ENCODE measurements around the gene FGD5. TPM values are rescaled to one million over a fixed set of nuclear protein-coding genes. Genes with fewer than 3 reads are reported as not detected.

The FGD5 gene
- total RNA-seq, 1 experiment from 2014 or later, result 0.17 TPM

DNA sequence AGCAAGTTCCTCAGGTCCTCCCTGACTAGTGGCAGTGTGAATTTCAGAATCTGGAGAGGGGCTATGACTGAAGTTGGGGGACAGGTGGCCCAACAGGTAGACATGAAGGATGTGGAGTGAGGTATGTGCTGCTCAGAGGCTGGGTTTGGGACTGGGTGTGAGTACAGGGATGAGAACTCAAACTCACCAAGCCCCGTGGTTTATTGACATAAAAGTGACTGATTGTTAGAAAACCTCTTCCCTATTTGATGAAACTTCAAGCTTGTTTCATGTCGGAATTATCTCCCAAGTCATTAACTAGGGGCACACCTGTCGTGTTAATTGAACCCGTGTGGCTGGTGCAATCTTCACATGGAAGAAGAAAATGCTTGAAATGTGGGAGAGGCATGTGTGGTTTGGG, 27.1 kb downstream of the FGD5 start:
- no peak for DNase-seq (ENCODE audit: extremely low read depth, low read depth)

DNA sequence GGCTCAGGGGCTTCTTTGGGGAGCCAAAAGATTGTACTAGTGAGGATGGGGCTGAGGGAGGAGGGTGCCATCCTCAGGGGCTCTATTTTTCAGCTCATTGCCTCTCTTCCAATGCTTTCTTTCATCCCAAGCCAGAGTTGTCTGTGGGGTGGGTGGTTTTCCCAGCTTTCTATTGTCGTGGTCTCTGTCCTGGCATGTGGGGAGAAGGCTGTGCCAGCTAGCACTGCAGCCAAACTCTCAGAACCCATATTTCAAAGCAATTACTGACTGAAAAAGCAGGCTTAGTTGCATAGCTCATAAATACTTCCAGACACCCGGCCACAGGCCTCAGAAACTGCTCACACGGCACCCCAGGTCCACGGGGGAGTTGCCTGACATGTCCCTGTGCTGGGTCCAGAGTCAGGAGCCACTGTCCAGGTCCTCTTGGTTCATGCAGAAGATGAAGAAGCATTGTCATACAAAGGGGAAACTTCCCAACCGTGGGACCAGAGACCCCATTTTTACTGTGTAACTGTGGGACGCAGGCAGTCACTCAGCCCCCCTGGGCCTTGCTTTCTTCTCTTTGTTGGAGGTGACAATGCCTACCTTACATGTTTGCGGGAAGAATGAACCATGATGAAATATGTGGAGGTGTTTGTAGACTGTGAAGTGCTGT, 27.6 kb downstream of the FGD5 start:
- no peak for DNase-seq (ENCODE audit: extremely low read depth, low read depth)

DNA sequence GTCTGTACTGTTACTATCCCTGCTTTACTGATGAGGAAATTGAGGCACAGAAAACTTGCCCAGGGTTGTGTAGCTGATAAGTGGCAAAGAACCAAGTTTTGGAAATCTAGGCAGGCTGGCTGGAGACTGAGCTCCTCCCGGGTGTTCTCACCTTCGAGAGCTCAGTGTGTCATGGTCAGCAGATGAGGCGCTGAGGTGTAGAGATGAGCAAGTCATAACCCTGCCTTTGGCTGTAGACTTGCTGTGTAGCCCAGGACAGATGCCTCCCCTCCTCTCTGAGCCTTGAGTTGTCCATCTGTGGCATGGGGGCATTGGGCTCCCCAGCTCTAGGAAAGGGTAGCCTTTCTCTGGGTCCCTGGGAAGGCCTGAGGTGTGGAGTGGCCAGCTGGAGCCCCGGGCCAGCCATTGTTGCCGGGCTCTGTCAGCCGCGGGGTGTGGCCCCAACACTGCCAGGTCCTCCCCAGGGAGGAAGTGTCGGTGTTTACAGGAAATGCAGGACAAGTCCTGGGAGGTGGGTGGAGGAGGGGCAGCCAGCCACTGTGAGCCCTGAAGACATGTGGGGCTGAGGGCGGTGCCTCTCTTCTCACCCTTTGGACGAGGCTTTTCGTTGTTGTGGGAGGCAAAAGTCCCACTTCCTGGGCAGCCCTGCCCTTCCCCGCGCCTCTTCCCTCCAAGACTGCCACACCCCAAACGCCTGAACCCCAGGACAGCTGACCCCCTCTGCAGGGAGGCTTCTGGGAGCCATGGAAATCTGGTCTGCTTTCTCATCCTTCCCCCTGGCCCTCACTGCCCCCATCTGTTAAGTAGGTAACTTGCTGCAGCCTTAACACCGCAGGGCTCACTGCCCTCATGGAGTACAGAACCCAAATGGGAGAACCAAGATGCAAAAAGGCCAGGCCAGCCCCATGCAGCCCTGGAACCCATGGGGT, 29.1 kb downstream of the FGD5 start:
- peak; percentile 13 for DNase-seq (ENCODE audit: extremely low read depth, low read depth)

DNA sequence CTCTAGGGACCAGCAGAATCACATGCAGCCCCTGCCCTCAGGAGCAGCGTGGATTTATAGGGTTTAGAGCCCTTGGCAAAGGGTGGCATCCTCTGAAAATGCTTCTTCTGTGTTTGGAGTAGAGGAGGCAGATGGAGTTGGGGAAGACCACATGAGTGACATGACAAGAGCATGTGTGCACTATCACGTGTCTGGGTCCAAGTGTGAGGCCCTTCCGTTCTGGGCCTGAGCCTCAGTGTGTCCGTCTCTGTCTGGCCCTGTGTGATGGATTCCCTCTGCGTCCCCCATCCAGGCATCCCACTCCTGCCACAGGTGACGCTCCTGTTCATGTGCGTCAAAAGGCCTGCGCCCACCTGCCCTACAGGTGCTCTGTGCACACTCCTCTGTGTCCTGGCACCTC, 30.1 kb downstream of the FGD5 start:
- DNase-seq (ENCODE audit: extremely low read depth, low read depth), result no peak

DNA sequence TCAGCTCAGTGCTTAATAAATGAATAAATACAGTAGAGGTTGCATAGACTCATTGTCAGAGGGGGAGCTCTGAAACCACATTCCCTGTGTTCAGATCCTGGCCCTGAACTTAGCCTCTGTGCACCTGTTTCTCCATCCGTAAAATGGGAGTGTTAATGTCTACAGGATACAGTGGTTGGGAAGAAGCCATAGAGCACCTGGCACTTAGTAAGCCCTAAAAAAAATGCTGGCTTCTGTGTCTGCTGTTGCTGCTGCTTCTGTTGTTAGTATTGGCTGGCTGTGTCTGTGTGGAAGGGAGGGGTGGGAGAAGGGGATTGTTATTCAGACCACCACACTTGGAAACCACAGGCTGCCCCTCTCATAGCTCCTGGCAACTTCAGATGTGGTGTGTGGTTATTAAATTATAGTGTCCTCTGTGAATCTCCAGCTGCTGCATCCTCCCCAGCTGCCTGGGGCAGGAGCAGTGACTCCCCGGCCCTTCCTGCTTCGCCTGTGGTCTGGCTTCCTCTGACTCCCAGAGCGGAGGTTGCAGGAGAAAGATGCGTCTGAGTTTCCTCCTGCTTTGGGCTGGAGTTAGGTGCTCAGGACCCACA, 31.0 kb downstream of the FGD5 start:
- DNase-seq (ENCODE audit: extremely low read depth, low read depth), result no peak

DNA sequence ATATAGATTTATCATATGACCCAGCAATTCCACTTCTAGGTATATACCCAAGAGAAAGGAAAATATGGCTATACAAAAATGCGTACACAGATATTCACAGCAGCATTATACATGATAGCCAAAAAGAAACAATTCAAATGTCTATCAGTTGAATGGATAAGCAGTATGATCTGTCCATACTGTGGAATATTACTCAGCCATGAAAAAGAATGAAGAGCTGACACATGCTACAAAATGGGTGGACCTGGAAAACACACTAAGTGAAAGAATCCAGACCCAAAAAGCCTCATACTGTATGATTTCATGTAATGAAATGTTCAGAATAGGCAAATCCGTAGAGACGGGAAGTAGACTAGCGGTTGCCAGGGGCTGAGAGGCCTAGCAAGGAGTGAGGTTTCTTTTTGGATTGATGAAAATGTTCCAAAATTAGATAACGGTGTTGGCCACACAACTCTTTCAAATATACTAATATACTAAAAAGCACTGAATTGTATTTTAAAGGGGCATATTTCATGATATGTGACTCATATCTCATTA, 33.4 kb downstream of the FGD5 start:
- DNase-seq (ENCODE audit: extremely low read depth, low read depth), result no peak

DNA sequence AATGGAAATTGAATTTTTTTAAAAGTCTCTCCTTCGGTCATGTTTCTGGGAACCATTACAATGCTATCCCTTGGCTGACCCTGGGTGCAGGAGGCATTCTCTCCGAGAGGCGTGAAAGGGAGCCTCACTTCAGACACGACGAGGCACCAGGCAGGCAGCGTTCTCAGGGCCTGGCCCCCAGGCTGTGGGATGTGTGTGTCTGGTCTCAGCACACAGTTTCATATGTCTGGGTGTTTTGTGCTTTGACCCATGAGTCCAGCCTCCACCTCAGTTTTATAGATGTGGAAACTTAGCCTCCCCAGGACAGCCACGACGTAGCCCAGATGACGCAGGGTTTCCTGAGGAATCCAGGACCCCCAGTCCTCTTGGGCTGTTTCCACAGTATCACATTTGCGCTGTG, 34.0 kb downstream of the FGD5 start:
- DNase-seq (ENCODE audit: extremely low read depth, low read depth), result no peak

DNA sequence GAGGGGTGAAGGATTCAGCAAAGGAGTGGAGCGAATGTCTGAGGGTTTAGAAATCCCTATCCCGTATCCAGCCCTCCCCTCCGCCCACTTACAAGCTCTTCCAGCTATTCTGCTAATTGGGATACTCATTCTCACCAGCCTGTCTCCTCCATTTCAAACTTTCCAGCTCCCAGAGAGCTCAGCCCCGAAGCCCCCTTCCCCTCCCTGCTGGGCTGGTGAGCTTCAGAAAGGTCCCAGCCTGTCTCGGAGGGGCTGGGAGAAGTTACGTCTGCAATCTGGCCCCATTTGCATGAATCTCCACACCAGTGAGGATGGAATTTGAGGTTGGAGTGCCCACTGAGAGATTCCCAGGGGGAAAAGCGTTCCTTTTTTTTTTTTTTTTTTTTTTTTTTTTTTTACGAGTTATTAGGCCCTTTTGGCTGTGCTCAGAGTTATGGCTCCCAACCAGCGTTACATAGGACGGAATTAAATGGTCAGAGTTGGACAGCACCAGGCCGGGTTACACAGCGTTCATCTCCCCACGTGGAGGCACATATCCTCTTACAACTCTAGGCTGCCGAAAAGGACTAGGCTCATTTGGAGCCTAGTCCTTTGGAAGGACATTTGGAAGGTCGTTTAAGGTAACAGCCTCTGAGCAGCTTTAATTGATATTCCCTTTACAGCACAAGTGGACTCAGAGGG, 34.6 kb downstream of the FGD5 start:
- no peak for DNase-seq (ENCODE audit: extremely low read depth, low read depth)

DNA sequence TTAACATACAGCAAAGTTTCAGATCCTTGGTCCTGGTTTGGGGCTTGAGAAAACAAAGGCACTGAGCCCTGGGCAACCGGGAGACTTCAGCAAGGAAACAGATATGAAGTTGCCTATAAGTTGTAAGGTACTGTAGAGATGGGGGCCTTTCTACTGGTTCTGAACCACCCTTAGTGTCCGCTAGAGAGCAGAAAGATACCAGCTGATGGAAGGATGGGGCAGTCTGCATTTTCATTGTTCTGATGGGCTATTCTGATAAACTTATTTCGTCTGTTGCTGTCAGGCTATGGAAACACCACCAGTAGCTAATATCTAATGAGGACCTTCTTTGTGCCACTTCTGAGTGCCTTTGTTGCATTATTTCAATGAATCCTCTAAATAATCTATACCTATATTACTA, 38.7 kb downstream of the FGD5 start:
- peak; percentile 31 for DNase-seq (ENCODE audit: extremely low read depth, low read depth)

DNA sequence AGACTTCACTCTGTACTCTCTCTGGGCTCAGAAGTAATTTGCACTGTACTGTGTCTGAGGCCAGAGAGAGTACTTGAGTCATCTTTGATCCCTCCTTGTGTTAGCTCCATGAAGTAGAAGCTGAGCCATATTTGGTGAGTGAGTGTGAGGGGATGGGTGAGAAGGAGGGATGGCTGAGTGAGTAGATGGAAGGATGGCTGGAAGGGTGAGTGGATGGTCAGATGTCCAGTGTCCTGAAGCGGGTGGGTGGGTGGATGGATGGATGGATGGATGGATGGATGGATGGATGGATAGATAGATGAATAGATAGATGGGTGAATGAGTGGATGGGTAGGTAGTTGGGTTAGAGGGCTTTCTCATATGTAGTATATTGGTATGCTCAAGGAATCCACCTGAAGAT, 39.3 kb downstream of the FGD5 start:
- DNase-seq (ENCODE audit: extremely low read depth, low read depth), result no peak

DNA sequence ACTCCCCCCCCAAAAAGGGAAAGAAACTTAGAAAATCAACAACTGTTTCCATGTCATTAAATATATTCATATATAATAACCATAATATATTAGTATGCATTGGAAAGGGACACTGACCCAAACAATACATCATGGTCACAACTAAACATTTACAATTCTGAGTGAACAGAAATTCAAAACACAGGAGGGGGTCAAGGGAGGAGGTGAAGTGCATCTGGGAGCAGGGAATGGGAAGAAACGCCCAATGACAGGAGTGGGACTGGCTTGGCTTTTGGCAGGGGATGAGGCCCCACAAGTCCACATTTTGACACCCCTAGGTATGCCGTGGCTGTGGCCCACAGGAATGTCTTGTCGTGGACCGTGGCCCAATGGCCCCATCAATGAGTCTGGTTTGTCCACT, 41.1 kb downstream of the FGD5 start:
- no peak for DNase-seq (ENCODE audit: extremely low read depth, low read depth)

DNA sequence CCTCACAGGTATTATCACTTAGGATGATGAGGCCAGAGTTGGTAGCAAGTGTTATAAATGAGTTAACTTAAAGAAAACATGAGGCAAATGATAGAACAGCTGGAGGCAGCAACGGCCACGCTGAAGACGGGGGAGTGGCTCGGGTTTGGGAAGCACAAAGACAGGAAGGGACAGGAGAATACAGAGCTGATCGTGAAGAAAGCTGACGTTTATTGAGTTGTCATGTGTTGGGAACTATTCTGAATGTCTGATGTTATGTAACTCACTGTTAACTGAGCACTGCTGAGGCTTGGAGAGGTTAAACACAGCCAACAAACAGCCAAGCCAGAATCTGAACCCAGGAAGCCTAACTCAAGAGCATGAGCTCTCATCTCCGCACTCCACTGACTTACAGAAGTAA, 42.3 kb downstream of the FGD5 start:
- DNase-seq (ENCODE audit: extremely low read depth, low read depth), result no peak

DNA sequence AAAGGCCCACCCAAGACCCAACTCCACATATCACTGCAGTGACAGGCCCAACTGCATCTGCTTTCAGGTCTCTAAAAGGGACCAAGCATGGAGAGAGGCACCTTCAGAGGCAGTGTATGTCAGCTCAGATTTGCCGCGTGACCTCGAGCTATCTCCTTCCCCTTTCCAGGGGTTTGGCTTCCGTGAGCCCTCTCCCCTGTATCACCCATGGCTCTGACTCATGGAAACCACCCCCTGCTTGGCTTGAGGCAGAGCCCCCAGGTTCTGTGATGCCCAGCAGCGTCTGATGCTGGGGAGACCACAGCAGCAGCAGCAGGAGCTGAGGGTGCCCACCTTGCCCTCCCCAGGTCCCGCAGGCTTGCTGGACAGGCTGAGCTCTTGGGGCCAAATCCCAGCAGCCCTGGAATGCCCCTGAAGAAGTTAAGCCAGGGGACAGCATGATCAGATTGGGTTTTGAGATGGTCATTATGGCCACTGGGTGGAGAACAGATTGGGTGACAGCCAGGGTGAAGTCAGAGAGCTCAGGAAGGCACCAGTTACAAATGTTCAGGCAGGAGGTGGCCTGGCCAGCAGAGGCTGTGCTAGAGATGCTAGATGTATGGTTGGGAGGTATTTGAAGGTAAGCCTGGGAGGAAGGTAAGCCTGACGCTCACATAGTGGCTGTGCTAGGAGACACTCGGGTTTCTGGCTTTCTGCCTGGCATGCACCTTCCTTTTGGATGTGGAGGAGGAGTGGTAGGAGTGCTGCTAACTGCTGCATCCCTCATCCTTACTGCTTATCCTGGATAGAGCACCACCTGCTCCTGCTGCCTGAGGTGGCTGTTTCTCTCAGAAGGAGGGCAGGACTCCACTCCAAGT, 42.9 kb downstream of the FGD5 start:
- DNase-seq (ENCODE audit: extremely low read depth, low read depth), result no peak

DNA sequence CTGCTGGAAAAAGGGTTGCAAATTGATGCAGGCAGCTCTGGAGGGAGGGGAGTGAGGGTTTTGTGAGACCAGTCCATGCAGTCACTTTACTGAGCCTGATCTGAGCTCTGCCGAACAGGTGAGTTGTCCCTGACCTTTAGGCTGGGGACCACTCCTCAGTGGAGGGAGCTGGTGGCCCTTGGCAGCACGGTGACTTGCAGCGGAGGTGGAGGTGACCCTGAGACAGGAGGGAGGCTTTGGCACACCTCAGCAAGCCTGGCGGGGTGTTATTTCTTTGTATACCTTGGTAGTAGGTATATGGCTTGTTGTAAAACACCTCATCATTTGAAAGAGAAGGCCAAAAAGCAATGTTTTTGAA, 43.5 kb downstream of the FGD5 start:
- DNase-seq (ENCODE audit: extremely low read depth, low read depth), result no peak

DNA sequence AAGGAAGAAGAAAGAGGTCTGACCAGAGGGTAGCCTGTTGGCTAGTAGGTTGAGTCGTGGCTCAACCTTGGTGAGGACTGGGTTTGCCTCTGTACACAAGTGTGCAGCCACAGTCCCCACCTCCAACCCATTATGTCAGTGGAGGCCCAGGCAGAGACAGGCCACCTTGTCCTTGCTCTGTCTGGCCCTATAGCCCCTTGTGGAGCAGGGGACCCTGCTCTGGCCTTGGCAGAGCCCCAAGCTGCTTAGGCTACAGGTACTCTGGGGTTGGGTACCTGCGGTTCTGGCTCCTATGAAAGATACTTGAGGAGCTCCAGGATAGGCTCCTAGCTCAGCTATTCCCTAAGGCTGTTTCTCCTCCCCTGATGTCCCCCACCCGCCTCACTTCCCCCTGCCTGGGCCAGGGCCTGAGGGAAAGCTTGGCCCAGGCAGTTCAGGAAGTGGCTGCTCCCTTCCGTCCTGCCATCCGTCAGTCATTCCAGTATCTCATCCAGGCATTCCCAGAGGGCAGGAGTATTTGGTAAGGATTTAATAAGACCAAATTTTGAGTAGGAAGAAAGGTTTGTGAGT, 44.0 kb downstream of the FGD5 start:
- no peak for DNase-seq (ENCODE audit: extremely low read depth, low read depth)

DNA sequence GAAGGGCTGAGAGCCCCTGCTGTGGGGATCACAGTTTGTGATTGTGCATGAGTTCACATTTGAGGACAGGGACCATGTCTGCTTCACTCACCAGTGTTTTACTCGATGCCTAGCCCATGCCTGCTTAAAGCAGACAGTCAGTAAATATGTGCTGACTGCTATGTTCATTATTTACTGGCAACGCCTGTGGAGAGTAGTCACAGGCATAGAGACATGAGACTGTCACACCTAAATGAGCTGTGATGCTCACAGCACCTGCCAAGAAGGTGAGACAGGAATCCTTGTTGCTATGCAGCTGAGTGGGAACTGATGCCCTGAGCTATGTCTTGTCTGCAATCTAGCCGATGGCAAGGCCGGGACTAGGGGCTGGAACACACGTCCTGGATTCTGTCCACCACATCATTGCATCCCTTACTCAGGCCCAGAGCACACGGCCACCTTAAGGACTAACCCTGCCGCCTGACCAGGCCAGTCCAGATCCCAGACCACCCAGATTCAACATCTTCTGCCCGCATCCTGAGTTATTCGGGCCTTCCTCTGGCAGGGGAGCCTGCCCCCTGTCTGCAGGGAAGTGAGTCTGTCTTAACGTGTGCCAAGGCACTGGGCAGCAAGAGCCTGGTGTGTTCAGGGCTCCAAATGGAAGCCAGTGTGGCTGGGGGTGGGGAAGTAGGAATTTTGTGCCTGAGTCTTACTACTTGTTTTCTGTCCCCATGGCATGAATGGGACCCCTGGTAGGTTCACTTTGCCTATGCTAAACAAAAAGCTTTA, 44.8 kb downstream of the FGD5 start:
- DNase-seq (ENCODE audit: extremely low read depth, low read depth), result no peak

DNA sequence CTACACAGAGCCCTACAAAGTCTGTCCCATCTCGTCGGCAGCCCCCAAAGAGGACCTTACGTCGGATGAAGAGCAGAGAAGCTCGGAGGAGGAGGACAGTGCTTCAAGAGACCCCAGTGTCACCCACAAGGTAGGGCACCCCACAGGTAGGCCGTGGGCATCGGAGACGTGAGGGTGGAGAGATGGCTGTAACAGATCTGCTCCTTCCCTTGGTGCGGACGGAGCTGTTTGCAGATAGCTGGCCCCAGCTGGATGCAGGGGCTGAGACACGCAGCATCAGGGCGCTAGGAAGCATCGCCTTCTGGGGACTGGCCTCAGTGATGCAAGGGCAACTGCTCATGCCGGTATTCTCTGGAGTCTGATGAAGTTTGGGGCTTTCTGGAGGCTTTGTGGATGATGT, 45.4 kb downstream of the FGD5 start:
- no peak for DNase-seq (ENCODE audit: extremely low read depth, low read depth)

DNA sequence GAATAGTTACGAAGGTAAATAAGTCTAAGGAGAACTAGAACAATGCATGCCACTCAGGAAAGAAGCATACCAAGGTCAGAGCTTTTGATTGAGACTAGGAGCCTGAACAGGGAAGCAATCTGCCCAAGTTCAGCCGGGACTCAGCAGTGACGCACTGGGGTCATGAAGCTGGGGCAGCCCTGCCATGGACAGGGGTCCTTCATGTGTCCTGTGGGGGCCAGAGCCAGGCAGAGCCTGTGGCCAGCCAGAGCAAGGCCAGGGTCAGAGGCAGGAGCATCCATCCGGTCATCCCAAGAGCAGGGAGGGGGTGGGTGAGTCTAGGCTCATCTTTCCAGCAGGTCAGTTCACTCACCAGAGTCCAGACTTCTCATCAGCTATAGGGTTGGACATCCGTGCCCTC, 47.9 kb downstream of the FGD5 start:
- no peak for DNase-seq (ENCODE audit: extremely low read depth, low read depth)

DNA sequence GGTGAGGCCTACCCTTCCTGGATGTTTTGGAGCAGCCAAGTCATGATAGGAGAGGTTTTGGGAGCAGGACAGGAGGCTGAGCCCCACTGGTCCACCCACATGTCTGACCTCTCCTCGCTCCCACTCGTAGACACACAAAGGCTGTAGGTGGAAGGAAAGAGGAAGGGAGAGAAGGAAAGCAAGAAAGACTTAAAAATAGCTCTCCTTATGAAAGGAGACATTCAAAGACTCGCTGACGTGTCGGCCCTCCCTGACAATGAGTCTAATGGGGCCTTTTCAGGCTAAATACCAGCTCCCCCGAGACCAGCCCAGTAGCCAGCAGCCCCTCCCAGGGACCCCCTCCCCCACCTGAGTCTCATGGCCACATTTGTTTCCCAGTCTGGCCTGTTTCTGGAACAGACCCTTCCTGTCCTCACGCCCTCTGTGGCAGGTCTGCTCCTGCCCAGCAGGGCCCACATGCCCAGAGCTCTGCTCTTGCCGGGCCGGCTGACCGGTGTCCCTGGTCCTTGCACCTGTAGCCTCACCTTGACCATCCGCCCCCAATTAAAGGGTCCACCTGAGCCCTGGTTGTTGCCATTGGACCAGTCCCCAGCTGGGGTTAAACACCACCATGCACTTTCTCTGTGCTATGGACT, 49.3 kb downstream of the FGD5 start:
- no peak for DNase-seq (ENCODE audit: extremely low read depth, low read depth)

Data from NCI-H460 (cell line).